Endothelial cell (in vitro differentiated cells): ENCODE results near the gene EXOSC5. TPM values are rescaled to one million over a fixed set of nuclear protein-coding genes. Genes with fewer than 3 reads are reported as not detected.

Source experiments
- DNase-seq: peaks from one replicate; pipeline ENCODE4 v3.0.0; 2021; ENCODE audit warnings: low spot score
- H3K27ac Mint-ChIP-seq: one replicate; pipeline ENCODE4 v1.8.0; 2021; ENCODE audit warnings: mixed read lengths, inconsistent platforms; ENCODE audit not compliant: unreplicated experiment
- H3K27me3 Mint-ChIP-seq: one replicate; pipeline ENCODE4 v1.8.0; 2021; ENCODE audit warnings: mild to moderate bottlenecking, moderate library complexity, mixed read lengths, inconsistent platforms; ENCODE audit not compliant: unreplicated experiment
- H3K36me3 Mint-ChIP-seq: one replicate; pipeline ENCODE4 v1.8.0; 2021; ENCODE audit warnings: mild to moderate bottlenecking, low read depth, mixed read lengths, inconsistent platforms; ENCODE audit not compliant: unreplicated experiment
- H3K4me1 Mint-ChIP-seq: one replicate; pipeline ENCODE4 v1.8.0; 2021; ENCODE audit warnings: mild to moderate bottlenecking, mixed read lengths, inconsistent platforms; ENCODE audit not compliant: unreplicated experiment
- H3K4me3 Mint-ChIP-seq: one replicate; pipeline ENCODE4 v1.8.0; 2021; ENCODE audit warnings: mild to moderate bottlenecking, mixed read lengths, inconsistent platforms; ENCODE audit not compliant: unreplicated experiment
- H3K9me3 Mint-ChIP-seq: one replicate; pipeline ENCODE4 v1.8.0; 2021; ENCODE audit warnings: mixed read lengths, inconsistent platforms; ENCODE audit not compliant: unreplicated experiment
- CTCF ChIP-seq: fragments of 200-600 bp; sonication (generic); IDR thresholded peaks from one replicate; pipeline ENCODE4 v1.5.0; 2021; ENCODE audit warnings: antibody characterized with exemption; ENCODE audit not compliant: unreplicated experiment
- total RNA-seq: library from RNA; stranded (reverse); fragmentation: NEBNext Ultra II Directional; extraction: Animal tissue kit (Norgen Biotek cat#: 25700); gene quantifications from one replicate; pipeline ENCODE4 v1.2.1, GENCODE V29; 2021; ENCODE audit not compliant: unreplicated experiment

Gene EXOSC5
- total RNA-seq, 1 donor from 2014 or later, result 15.2 TPM

- H3K4me1 Mint-ChIP-seq, result peaks cover 26% of the 10 kb centered on the region
- TF ChIP-seq CTCF, result no peak
- no peak for DNase-seq
- peaks cover 17% of the 10 kb centered on the region for H3K36me3 Mint-ChIP-seq
- no peak overlapping the region for H3K4me3 Mint-ChIP-seq
- peaks cover 9% of the 10 kb centered on the region for H3K27me3 Mint-ChIP-seq
- H3K27ac Mint-ChIP-seq, result no peak overlapping the region
- H3K9me3 Mint-ChIP-seq, result no peaks in the 10 kb centered on the region
These were observed 33.8 kb upstream of the EXOSC5 start for GRCh38 chr19:41430922-41431321.

- Mint-ChIP-seq H3K9me3 (no peaks in the 10 kb centered on the region), H3K27ac (peak overlapping the region; percentile 19), H3K4me1 (peaks cover 21% of the 10 kb centered on the region), H3K4me3 (no peak overlapping the region), H3K36me3 (peaks cover 12% of the 10 kb centered on the region), H3K27me3 (peaks cover 8% of the 10 kb centered on the region)
- TF ChIP-seq CTCF, result no peak
- no peak for DNase-seq
These were observed 31.3 kb upstream of the EXOSC5 start for GRCh38 chr19:41428481-41428859.

DNA sequence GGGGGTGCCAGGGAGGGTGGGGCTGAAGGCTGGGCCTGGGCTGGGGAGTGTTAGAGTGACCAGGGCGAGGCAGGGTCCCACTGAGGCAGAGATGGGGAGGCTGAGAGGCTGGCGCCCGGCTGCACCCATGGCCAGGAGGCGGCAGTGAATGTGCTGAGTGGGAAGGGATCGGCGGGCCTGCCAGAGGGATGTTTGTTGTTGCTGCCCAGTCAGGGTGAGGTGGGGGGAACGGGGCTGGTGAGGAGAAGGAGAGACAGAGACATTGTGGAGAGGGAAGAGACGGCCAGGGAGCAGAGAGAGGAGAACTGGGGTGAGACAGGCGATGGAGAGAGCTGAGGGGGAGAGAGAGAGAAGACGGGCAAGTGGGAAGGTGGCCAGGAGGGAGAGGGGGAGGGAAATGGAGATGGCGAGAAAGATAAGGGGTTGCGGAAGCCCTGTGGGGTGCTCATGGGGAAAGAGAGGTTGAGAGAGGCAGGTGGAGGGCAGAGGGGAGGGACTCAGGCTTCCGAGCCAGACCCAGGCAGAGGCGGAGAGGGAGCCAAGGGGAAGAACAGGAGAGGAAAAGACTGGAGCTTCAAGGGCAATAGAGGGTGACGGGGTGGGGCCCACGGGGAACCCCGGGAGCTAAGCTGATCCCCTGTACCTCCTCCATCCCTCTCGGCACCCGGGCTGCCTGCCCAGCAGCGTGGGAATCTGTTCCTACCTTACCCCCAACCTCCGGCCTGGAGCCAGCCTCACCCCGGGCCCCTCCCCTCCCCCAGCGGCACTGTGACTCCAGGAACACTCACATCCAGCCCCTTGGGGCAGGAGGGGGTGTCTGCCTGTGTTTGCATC is 30.7 kb upstream of the EXOSC5 start:
- Mint-ChIP-seq H3K27ac (no peak overlapping the region), H3K9me3 (no peaks in the 10 kb centered on the region), H3K4me3 (peak overlapping the region; percentile 89), H3K4me1 (peaks cover 21% of the 10 kb centered on the region), H3K36me3 (peaks cover 13% of the 10 kb centered on the region), H3K27me3 (peaks cover 8% of the 10 kb centered on the region)
- peak; percentile 33 for DNase-seq
- no peak for TF ChIP-seq CTCF

GRCh38 chr19:41426952-41427646 is 29.9 kb upstream of the EXOSC5 start, which contains the start of gene B3GNT8:
Gene B3GNT8, minus strand, starts transcription at chr19:41427374. Its CDS starts 596 bp downstream, at chr19:41426778.
- peaks cover 13% of the 10 kb centered on the region for H3K36me3 Mint-ChIP-seq
- no peak for TF ChIP-seq CTCF
- H3K4me1 Mint-ChIP-seq, result peaks cover 27% of the 10 kb centered on the region
- H3K4me3 Mint-ChIP-seq, result peak within 1 kb of the TSS; percentile 93
- peaks cover 8% of the 10 kb centered on the region for H3K27me3 Mint-ChIP-seq
- peak; percentile 56 for DNase-seq
- no peaks in the 10 kb centered on the region for H3K9me3 Mint-ChIP-seq
- H3K27ac Mint-ChIP-seq, result peak within 1 kb of the TSS; percentile 64
